ENCODE data around the gene NDRG2. TPM values are rescaled to one million over a fixed set of nuclear protein-coding genes. Genes with fewer than 3 reads are reported as not detected.
A peak's percentile ranks its signal among the peaks of the same experiment; 100 is the strongest.

NDRG2 gene
- total and polyA plus RNA-seq, 2 donors (not counting 1 experiment from before 2014, with no cell fraction given): 0.32 to 0.50 TPM

DNA sequence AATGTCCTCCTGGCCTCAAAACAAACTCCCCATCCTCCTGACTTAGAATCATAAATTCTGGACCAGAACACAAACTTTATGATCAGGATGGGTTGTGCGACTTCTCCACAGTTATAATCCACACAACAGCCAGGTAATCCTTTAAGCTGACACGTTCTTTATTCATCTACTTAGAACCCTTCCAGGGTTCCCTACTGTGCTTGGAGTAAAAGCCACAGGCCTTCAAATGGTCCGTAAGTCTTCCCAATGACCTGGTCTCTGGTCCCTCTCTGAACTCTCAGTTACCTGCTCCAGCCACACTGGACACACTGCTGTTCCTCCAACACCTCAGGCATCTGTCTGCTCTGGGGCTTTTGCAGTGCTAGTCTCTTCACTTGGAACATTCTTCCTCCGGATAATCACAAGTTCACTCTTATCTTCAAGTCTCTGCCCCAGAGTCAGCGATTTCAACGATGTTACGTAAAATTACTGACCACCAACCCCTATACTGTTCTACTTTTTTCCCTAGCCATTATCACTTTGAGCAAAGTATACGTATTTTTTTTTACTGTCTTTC, 15.6 kb upstream of the NDRG2 start:
- no peaks in the 10 kb centered on the region for H3K9me3 ChIP-seq (ENCODE audit: control insufficient read depth, insufficient read depth, low read depth, low read length)
- H3K79me2 ChIP-seq (ENCODE audit: control insufficient read depth, insufficient read depth, low read length): no peaks in the 10 kb centered on the region
- TF ChIP-seq, protein P1, sequence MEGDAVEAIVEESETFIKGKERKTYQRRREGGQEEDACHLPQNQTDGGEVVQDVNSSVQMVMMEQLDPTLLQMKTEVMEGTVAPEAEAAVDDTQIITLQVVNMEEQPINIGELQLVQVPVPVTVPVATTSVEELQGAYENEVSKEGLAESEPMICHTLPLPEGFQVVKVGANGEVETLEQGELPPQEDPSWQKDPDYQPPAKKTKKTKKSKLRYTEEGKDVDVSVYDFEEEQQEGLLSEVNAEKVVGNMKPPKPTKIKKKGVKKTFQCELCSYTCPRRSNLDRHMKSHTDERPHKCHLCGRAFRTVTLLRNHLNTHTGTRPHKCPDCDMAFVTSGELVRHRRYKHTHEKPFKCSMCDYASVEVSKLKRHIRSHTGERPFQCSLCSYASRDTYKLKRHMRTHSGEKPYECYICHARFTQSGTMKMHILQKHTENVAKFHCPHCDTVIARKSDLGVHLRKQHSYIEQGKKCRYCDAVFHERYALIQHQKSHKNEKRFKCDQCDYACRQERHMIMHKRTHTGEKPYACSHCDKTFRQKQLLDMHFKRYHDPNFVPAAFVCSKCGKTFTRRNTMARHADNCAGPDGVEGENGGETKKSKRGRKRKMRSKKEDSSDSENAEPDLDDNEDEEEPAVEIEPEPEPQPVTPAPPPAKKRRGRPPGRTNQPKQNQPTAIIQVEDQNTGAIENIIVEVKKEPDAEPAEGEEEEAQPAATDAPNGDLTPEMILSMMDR (conservative IDR thresholded peaks at IDR 0.05 in 1 of 2, IDR thresholded peaks at IDR 0.05 in 1 of 2; ENCODE audit: low read depth in 1 of 2, low read length in 2 of 2): no peak
- no peak for TF ChIP-seq EZH2 (IDR thresholded peaks at IDR 0.05; ENCODE audit: low read length, missing control alignments)
- H3K27me3 ChIP-seq (ENCODE audit: control insufficient read depth, insufficient read depth, low read length): peaks cover 11% of the 10 kb centered on the region
- H3K4me1 ChIP-seq (ENCODE audit: control insufficient read depth, extremely low read depth, insufficient read depth, low read length): no peaks in the 10 kb centered on the region
- H3K4me3 ChIP-seq (replicated peaks in 1 of 4; ENCODE audit: control extremely low read depth in 1 of 4, insufficient read depth in 1 of 4, low read depth in 3 of 4, low read length in 4 of 4): no peak overlapping the region
- H4K20me1 ChIP-seq (ENCODE audit: control insufficient read depth, extremely low read depth, insufficient read depth, low read length): no peaks in the 10 kb centered on the region
- H3K27ac ChIP-seq (ENCODE audit: insufficient read depth, low read length): no peak overlapping the region
- no peaks in the 10 kb centered on the region for H3K36me3 ChIP-seq (ENCODE audit: control insufficient read depth, insufficient read depth, low read length)
- no peak overlapping the region for H3K9ac ChIP-seq (ENCODE audit: insufficient read depth, low read length)
- H3K4me2 ChIP-seq (ENCODE audit: extremely low read depth, insufficient read depth, low read length): no peak overlapping the region
- no peak overlapping the region for H2AFZ ChIP-seq (ENCODE audit: low read length)
- no peak for DNase-seq (ENCODE audit: low read depth in 2 of 2)

DNA sequence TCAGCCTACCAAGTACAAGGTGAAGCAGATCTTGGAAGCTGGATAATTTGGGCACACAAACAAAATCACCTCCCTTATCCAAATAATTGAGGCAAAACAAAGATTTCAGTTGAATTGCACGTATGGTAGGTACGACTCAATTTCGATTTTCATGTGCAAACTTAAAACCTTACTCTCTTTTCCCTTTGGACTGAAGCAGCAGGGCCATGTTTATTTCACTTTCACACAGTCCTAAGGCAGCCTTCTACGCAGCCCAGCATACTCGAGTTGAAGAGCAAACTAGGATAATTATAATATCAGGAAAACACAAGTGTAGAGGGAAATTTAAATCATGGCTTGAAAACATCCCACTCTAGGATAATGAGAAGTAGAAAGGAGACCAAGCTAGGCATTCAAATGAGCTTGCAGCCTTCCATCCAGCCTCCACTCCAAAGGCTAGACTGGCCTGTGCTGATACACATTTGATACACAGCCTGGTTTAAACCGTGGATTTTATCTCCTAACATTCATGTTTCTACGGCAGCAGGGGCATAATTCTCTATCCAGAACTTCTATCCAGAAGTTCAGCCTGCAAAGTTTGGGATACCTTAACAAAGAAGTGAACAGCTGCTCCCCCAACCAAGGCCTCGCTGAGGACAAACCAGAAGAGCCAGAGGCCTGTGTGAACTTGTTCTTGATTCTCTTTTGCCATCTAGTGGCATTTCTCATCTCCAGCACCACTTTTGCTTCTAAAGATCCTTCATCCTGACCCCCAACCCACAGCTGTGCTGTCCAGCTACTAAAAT, 14.9 kb upstream of the NDRG2 start:
- Histone ChIP-seq H3K79me2 (ENCODE audit: control insufficient read depth, insufficient read depth, low read length) (no peaks in the 10 kb centered on the region), H3K9ac (ENCODE audit: insufficient read depth, low read length) (no peak overlapping the region), H3K27ac (ENCODE audit: insufficient read depth, low read length) (no peak overlapping the region), H3K36me3 (ENCODE audit: control insufficient read depth, insufficient read depth, low read length) (no peaks in the 10 kb centered on the region), H4K20me1 (ENCODE audit: control insufficient read depth, extremely low read depth, insufficient read depth, low read length) (no peaks in the 10 kb centered on the region), H3K4me1 (ENCODE audit: control insufficient read depth, extremely low read depth, insufficient read depth, low read length) (no peaks in the 10 kb centered on the region), H3K4me2 (ENCODE audit: extremely low read depth, insufficient read depth, low read length) (no peak overlapping the region), H2AFZ (ENCODE audit: low read length) (no peak overlapping the region), H3K4me3 (replicated peaks in 1 of 4; ENCODE audit: control extremely low read depth in 1 of 4, insufficient read depth in 1 of 4, low read depth in 3 of 4, low read length in 4 of 4) (no peak overlapping the region), H3K9me3 (ENCODE audit: control insufficient read depth, insufficient read depth, low read depth, low read length) (no peaks in the 10 kb centered on the region), H3K27me3 (ENCODE audit: control insufficient read depth, insufficient read depth, low read length) (peaks cover 15% of the 10 kb centered on the region)
- no peak for TF ChIP-seq EZH2 (IDR thresholded peaks at IDR 0.05; ENCODE audit: low read length, missing control alignments)
- TF ChIP-seq, protein P1 (conservative IDR thresholded peaks at IDR 0.05 in 1 of 2, IDR thresholded peaks at IDR 0.05 in 1 of 2; ENCODE audit: low read depth in 1 of 2, low read length in 2 of 2): peak; percentile 59 to 70
- DNase-seq (ENCODE audit: low read depth in 2 of 2): peak; percentile 61 to 75

DNA sequence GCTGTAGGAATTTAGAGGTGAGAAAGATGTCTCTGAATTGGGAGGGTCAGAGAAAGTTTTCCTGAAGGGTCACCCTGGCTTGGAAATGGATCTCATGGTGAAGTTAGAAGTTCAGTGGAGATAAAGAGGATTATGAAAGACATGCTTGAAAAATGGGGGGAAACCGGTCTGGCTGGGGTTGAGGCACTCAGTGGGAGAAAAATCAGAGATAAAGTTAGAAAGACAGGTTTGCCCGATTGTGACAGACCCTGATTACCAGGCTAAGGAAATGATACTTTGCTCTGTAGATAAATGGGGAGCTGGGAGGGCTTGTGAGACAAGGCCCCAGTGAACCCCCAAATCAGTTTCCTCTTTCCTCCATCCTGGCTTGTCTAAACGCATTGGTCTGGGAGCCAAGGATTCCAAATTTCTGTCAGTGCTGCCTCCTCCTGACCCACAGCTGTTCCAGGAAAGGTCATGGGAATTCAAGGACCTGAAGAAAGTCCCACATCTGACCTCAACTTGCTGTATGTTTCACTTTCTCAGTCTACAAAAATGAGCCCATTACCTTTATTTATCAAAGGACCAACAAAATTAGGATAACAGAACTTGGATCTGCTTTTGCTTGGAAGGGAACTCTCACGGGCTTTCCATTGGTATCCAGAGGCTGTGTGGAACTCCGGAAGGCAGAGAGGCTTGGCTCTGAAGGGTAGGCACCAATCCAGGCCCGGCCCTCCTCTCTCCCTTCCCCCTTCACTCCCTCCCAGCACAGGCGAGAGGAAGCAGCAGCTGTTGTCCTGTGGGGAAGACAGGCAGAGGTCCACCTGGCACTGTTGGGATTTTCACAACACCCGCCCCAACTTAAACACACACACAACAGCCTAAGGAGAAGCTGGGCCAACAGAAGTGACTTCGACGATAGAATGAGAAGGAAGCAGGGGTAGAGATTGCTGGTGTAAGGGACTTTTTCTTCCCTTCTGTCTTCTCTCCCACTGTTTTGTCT, 13.9 kb upstream of the NDRG2 start:
- Histone ChIP-seq H3K4me1 (ENCODE audit: control insufficient read depth, extremely low read depth, insufficient read depth, low read length) (no peaks in the 10 kb centered on the region), H2AFZ (ENCODE audit: low read length) (peak overlapping the region; percentile 54), H3K9ac (ENCODE audit: insufficient read depth, low read length) (no peak overlapping the region), H3K9me3 (ENCODE audit: control insufficient read depth, insufficient read depth, low read depth, low read length) (no peaks in the 10 kb centered on the region), H3K4me3 (replicated peaks in 1 of 4; ENCODE audit: control extremely low read depth in 1 of 4, insufficient read depth in 1 of 4, low read depth in 3 of 4, low read length in 4 of 4) (no peak overlapping the region), H4K20me1 (ENCODE audit: control insufficient read depth, extremely low read depth, insufficient read depth, low read length) (no peaks in the 10 kb centered on the region), H3K36me3 (ENCODE audit: control insufficient read depth, insufficient read depth, low read length) (no peaks in the 10 kb centered on the region), H3K27ac (ENCODE audit: insufficient read depth, low read length) (no peak overlapping the region), H3K27me3 (ENCODE audit: control insufficient read depth, insufficient read depth, low read length) (peaks cover 13% of the 10 kb centered on the region), H3K4me2 (ENCODE audit: extremely low read depth, insufficient read depth, low read length) (peak overlapping the region; percentile 29), H3K79me2 (ENCODE audit: control insufficient read depth, insufficient read depth, low read length) (no peaks in the 10 kb centered on the region)
- TF ChIP-seq EZH2 (IDR thresholded peaks at IDR 0.05; ENCODE audit: low read length, missing control alignments): no peak
- DNase-seq (ENCODE audit: low read depth in 2 of 2): peak; percentile 61 to 70

Data from fibroblast of lung (primary cell).